Left ventricle myocardium inferior (tissue), 1 donor: Measurements from ENCODE around the gene MYH14. TPM values are rescaled to one million over a fixed set of nuclear protein-coding genes. Genes with fewer than 3 reads are reported as not detected.

Experiments
- DNase-seq: peaks from one replicate; pipeline ENCODE4 v3.0.0-alpha.2; 2020
- H3K27ac ChIP-seq: fragments of 200-600 bp; replicated peaks from 2 replicates; pipeline ENCODE4 v1.8.0; 2021
- H3K27me3 ChIP-seq: fragments of 200-600 bp; 2 replicates; pipeline ENCODE4 v1.8.0; 2021; ENCODE audit warnings: low read depth
- H3K36me3 ChIP-seq: fragments of 200-600 bp; 2 replicates; pipeline ENCODE4 v1.8.0; 2021
- H3K4me1 ChIP-seq: fragments of 200-600 bp; 2 replicates; pipeline ENCODE4 v1.8.0; 2021
- H3K4me3 ChIP-seq: fragments of 200-600 bp; 2 replicates; pipeline ENCODE4 v1.8.0; 2021; ENCODE audit warnings: mild to moderate bottlenecking, moderate library complexity
- H3K9me3 ChIP-seq: fragments of 200-600 bp; replicated peaks from 2 replicates; pipeline ENCODE4 v1.8.0; 2021
- intact Hi-C: fragments of 100-400 bp; cut with micrococcal nuclease; formaldehyde crosslinking; loops from one replicate; pipeline ENCODE4 v1.11.0; 2022
- total RNA-seq: library from RNA; stranded (reverse); fragmentation: NEBNext Ultra II Directional; extraction: Animal tissue kit (Norgen Biotek cat#: 25700); gene quantifications from one replicate; pipeline ENCODE4 v1.2.1, GENCODE V29; 2021
- TF ChIP-seq, protein P1 (sequence below): fragments of 200-600 bp; IDR thresholded peaks from 2 replicates; pipeline ENCODE4 v1.8.0; 2021; ENCODE audit warnings: antibody characterized with exemption, mild to moderate bottlenecking, borderline replicate concordance
- donor health status: DM: no; HTN: yes; CAD: no; lungs with severe emphysema.

The MYH14 gene
- total RNA-seq, 1 donor from 2014 or later: 115 TPM

- Histone ChIP-seq H3K4me3 (no peak overlapping the region), H3K4me1 (no peaks in the 10 kb centered on the region), H3K9me3 (no peaks in the 10 kb centered on the region), H3K27me3 (peaks cover 61% of the 10 kb centered on the region), H3K27ac (no peak overlapping the region), H3K36me3 (no peaks in the 10 kb centered on the region)
- TF ChIP-seq, protein P1, sequence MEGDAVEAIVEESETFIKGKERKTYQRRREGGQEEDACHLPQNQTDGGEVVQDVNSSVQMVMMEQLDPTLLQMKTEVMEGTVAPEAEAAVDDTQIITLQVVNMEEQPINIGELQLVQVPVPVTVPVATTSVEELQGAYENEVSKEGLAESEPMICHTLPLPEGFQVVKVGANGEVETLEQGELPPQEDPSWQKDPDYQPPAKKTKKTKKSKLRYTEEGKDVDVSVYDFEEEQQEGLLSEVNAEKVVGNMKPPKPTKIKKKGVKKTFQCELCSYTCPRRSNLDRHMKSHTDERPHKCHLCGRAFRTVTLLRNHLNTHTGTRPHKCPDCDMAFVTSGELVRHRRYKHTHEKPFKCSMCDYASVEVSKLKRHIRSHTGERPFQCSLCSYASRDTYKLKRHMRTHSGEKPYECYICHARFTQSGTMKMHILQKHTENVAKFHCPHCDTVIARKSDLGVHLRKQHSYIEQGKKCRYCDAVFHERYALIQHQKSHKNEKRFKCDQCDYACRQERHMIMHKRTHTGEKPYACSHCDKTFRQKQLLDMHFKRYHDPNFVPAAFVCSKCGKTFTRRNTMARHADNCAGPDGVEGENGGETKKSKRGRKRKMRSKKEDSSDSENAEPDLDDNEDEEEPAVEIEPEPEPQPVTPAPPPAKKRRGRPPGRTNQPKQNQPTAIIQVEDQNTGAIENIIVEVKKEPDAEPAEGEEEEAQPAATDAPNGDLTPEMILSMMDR: no peak
- intact Hi-C loops: no loop called here
- DNase-seq: no peak
Observed at GRCh38 chr19:50318438-50318837, 115.0 kb downstream of the MYH14 start.

DNA sequence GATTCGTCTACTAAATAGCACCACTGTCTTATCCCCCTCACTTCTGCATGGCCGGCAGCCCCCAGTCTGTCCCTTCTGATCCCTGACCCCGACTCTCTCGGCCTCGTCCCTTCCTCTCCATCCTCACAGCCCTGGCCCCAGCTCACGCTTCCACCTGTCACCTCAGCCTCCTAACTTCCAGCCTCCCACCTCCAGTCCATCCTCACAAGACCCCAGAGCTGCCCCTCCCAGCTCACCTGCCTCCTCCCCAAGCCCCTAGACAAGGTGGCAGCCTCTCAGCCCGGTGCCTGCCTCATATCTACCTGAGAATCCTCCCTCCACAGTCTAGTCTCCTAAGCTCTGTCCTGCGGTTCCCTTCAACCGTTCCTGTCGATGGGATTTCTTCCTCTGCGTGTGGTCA, 115.7 kb downstream of the MYH14 start:
- intact Hi-C loops: no loop called here
- Histone ChIP-seq H3K4me1 (no peaks in the 10 kb centered on the region), H3K27ac (no peak overlapping the region), H3K9me3 (no peaks in the 10 kb centered on the region), H3K4me3 (no peak overlapping the region), H3K36me3 (no peaks in the 10 kb centered on the region), H3K27me3 (peaks cover 54% of the 10 kb centered on the region)
- DNase-seq: no peak
- TF ChIP-seq, protein P1: no peak

DNA sequence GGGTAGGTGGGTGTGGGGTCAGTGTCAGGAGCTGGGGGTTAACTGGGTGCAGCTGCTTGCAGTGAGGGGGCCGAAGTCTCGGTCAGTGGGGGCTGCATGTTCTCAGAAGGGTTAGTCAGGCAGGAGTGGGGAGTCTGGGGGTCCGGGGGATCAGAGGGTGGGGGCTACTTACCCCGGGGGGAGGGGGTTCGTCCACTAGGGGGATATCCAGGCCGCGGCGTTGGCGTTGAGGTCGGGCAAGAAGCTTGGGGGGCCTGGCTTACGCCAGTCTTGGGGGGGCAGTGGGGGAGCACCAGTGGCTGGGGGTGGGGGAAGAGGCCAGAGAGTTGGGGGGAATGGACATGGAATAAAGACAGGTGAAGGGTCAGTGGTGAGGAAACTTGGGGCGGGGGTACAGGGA, 116.6 kb downstream of the MYH14 start:
- Histone ChIP-seq H3K36me3 (no peaks in the 10 kb centered on the region), H3K4me3 (no peak overlapping the region), H3K27me3 (peaks cover 45% of the 10 kb centered on the region), H3K4me1 (no peaks in the 10 kb centered on the region), H3K27ac (no peak overlapping the region), H3K9me3 (no peaks in the 10 kb centered on the region)
- TF ChIP-seq, protein P1: no peak
- DNase-seq: no peak
- intact Hi-C loops: no loop called here

DNA sequence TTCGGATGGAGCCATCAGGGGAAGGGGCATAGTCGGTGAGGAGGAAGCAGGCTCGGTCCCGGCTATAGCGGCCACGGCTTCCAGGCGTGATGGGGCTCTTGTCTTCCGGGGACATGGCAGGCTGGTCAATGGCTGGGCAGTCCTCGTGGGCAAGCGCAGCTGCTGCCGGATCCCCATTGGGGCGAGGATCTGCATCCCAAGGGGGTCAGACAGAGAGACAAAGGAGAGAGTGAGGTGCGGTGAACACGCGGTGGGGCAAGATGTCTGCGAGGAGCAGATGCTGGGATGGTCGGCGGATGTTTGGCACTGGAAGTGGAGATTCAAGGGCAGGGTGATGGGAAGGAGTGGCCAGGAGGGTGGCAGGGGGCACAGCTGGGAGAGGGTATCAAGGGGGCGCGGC, 117.2 kb downstream of the MYH14 start:
- H3K4me3 ChIP-seq: no peak overlapping the region
- H3K9me3 ChIP-seq: no peaks in the 10 kb centered on the region
- no peak for DNase-seq
- peaks cover 4% of the 10 kb centered on the region for H3K4me1 ChIP-seq
- TF ChIP-seq, protein P1: no peak
- intact Hi-C loops: no loop called here
- H3K36me3 ChIP-seq: no peaks in the 10 kb centered on the region
- no peak overlapping the region for H3K27ac ChIP-seq
- peaks cover 45% of the 10 kb centered on the region for H3K27me3 ChIP-seq

GRCh38 chr19:50321831-50322230, 118.4 kb downstream of the MYH14 start:
- Histone ChIP-seq H3K9me3 (no peaks in the 10 kb centered on the region), H3K27ac (no peak overlapping the region), H3K27me3 (peaks cover 45% of the 10 kb centered on the region), H3K4me1 (peaks cover 16% of the 10 kb centered on the region), H3K36me3 (no peaks in the 10 kb centered on the region), H3K4me3 (no peak overlapping the region)
- TF ChIP-seq, protein P1: no peak
- intact Hi-C loops: no loop called here
- DNase-seq: no peak

DNA sequence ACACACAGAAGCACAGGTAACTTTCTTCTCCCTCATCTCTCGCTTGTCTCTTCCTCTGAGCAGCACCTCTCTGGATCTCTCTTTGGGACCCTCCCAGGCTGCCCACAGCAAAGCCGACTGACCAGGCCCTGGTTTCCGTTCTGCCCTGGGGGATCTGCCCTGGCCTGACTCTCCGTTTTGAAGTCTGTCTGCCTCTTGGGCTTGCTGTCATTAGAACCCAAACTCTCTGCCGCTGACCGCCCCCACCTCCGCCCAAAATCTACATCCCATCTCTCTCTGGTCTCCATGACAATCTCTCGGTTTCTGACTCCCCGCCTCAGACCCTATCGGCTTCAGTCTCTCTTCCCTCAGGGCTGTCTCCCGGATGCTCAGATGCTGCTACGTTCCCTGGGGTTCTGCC, 118.8 kb downstream of the MYH14 start:
- H3K27ac ChIP-seq: no peak overlapping the region
- H3K36me3 ChIP-seq: no peaks in the 10 kb centered on the region
- intact Hi-C loops: no loop called here
- no peak overlapping the region for H3K4me3 ChIP-seq
- no peaks in the 10 kb centered on the region for H3K9me3 ChIP-seq
- TF ChIP-seq, protein P1: no peak
- DNase-seq: no peak
- peaks cover 45% of the 10 kb centered on the region for H3K27me3 ChIP-seq
- peaks cover 16% of the 10 kb centered on the region for H3K4me1 ChIP-seq
